ENCODE results near the gene CNIH3.

The CNIH3 gene

DNA sequence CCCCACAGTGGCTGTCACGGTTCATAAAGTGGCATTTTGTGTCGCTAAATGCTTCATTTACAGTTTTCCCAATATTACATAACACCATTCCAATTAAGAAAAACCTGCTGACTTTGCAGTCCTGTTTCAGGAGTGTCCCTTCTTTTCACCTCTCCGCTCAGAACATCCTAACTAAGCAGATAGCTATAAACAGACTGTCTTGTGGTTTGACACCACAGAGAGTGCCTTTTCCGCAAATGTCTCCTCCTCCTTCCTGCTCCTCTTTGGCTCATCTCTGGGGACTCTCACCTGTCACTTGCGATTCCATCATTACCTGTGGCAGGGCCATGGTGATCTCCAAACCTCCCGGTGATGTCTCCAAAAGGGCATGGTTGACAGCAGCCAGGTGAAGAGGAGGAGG is 119.0 kb downstream of the CNIH3 start:
- Histone ChIP-seq H3K4me2 (ENCODE audit: low read length) (no peak overlapping the region), H3K9me3 (ENCODE audit: control insufficient read depth, insufficient read depth, low read length) (no peaks in the 10 kb centered on the region), H3K79me2 (ENCODE audit: control insufficient read depth, low read length) (no peaks in the 10 kb centered on the region), H3F3A (ENCODE audit: control insufficient read depth, insufficient read depth) (no peaks in the 10 kb centered on the region), H3K4me1 (ENCODE audit: control insufficient read depth, low read length) (no peaks in the 10 kb centered on the region), H3K27ac (ENCODE audit: low read depth, low read length) (no peak overlapping the region), H4K20me1 (ENCODE audit: control insufficient read depth, insufficient read depth, low read depth, low read length) (no peaks in the 10 kb centered on the region), H3K4me3 (ENCODE audit: low read length) (no peak overlapping the region), H3K9me2 (replicated peaks; ENCODE audit: control insufficient read depth, low read length) (no peaks in the 10 kb centered on the region), H3K36me3 (ENCODE audit: control insufficient read depth, low read length) (no peaks in the 10 kb centered on the region), H3K27me3 (ENCODE audit: control insufficient read depth, low read length) (no peaks in the 10 kb centered on the region)
- no peak for TF ChIP-seq EZH2phosphoT487 (IDR thresholded peaks at IDR 0.05; ENCODE audit: borderline replicate concordance, low read length)
- TF ChIP-seq, protein P1, sequence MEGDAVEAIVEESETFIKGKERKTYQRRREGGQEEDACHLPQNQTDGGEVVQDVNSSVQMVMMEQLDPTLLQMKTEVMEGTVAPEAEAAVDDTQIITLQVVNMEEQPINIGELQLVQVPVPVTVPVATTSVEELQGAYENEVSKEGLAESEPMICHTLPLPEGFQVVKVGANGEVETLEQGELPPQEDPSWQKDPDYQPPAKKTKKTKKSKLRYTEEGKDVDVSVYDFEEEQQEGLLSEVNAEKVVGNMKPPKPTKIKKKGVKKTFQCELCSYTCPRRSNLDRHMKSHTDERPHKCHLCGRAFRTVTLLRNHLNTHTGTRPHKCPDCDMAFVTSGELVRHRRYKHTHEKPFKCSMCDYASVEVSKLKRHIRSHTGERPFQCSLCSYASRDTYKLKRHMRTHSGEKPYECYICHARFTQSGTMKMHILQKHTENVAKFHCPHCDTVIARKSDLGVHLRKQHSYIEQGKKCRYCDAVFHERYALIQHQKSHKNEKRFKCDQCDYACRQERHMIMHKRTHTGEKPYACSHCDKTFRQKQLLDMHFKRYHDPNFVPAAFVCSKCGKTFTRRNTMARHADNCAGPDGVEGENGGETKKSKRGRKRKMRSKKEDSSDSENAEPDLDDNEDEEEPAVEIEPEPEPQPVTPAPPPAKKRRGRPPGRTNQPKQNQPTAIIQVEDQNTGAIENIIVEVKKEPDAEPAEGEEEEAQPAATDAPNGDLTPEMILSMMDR (IDR thresholded peaks at IDR 0.05; ENCODE audit: low read depth, low read length, poor library complexity, severe bottlenecking): no peak

DNA sequence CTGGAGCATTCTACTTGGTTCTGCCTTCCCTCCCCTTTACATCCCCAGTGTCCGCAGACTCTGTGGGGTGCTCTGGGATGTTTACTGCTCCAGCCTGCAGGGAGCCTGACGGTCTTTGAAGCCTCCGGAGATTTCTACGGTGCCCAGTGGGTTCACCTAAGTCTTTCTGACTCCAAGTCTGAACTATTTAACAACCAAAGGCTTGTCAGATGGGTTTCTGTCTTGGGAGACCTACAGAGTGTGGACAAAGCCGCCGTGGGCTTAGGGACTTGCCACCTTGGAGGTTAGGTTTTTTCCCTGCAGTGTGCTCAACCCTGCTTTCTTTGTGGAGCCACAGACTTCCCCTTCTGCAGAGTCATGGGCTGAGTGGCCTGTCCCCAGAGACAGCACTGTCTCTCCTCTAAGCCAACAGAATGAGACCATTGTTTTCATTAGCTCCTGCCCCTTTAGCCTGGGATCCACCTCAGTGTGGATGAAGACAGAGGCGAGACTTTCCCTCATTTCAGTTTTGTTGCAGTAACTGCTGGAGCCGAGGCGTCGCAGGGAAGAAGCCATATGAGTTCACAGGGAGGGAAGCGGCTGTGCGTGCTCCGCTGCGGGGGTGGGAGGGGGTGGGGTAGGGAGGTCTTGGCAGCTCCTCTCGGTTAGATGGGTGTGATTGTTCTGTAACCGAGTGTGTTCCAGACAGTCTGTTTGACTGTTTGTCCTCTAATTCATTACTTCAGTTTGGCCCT is 120.7 kb downstream of the CNIH3 start:
- Histone ChIP-seq H3K4me1 (ENCODE audit: control insufficient read depth, low read length) (no peaks in the 10 kb centered on the region), H3K79me2 (ENCODE audit: control insufficient read depth, low read length) (no peaks in the 10 kb centered on the region), H3F3A (ENCODE audit: control insufficient read depth, insufficient read depth) (no peaks in the 10 kb centered on the region), H4K20me1 (ENCODE audit: control insufficient read depth, insufficient read depth, low read depth, low read length) (no peaks in the 10 kb centered on the region), H3K4me2 (ENCODE audit: low read length) (no peak overlapping the region), H3K36me3 (ENCODE audit: control insufficient read depth, low read length) (no peaks in the 10 kb centered on the region), H3K27me3 (ENCODE audit: control insufficient read depth, low read length) (no peaks in the 10 kb centered on the region), H3K4me3 (ENCODE audit: low read length) (no peak overlapping the region), H3K9me3 (ENCODE audit: control insufficient read depth, insufficient read depth, low read length) (no peaks in the 10 kb centered on the region), H3K27ac (ENCODE audit: low read depth, low read length) (no peak overlapping the region), H3K9me2 (replicated peaks; ENCODE audit: control insufficient read depth, low read length) (no peaks in the 10 kb centered on the region)
- TF ChIP-seq EZH2phosphoT487 (IDR thresholded peaks at IDR 0.05; ENCODE audit: borderline replicate concordance, low read length): no peak
- TF ChIP-seq, protein P1 (IDR thresholded peaks at IDR 0.05; ENCODE audit: low read depth, low read length, poor library complexity, severe bottlenecking): no peak

DNA sequence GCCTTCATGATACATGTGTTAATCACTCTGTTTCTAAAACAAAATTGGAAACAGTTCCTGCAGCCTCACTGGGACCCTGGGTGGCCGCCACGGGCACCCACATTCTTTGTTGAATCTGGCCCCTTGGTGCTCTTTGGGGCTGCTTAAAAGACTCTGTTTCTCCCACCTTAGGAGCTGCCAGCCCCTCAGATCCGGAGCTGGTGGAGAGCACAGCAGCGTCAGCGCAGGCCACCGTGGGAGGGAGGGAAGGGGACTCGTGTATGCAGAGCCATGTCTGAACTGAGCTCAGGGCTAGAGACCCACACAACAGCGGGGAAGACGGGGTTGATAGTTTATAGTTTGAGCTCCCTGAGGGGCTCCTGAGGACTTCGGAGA is 121.2 kb downstream of the CNIH3 start:
- H3K79me2 ChIP-seq (ENCODE audit: control insufficient read depth, low read length): no peaks in the 10 kb centered on the region
- H4K20me1 ChIP-seq (ENCODE audit: control insufficient read depth, insufficient read depth, low read depth, low read length): no peaks in the 10 kb centered on the region
- no peak overlapping the region for H3K27ac ChIP-seq (ENCODE audit: low read depth, low read length)
- no peaks in the 10 kb centered on the region for H3F3A ChIP-seq (ENCODE audit: control insufficient read depth, insufficient read depth)
- H3K27me3 ChIP-seq (ENCODE audit: control insufficient read depth, low read length): no peaks in the 10 kb centered on the region
- H3K9me3 ChIP-seq (ENCODE audit: control insufficient read depth, insufficient read depth, low read length): no peaks in the 10 kb centered on the region
- no peaks in the 10 kb centered on the region for H3K9me2 ChIP-seq (replicated peaks; ENCODE audit: control insufficient read depth, low read length)
- H3K4me3 ChIP-seq (ENCODE audit: low read length): no peak overlapping the region
- no peak overlapping the region for H3K4me2 ChIP-seq (ENCODE audit: low read length)
- H3K36me3 ChIP-seq (ENCODE audit: control insufficient read depth, low read length): no peaks in the 10 kb centered on the region
- TF ChIP-seq, protein P1 (IDR thresholded peaks at IDR 0.05; ENCODE audit: low read depth, low read length, poor library complexity, severe bottlenecking): no peak
- TF ChIP-seq EZH2phosphoT487 (IDR thresholded peaks at IDR 0.05; ENCODE audit: borderline replicate concordance, low read length): no peak
- no peaks in the 10 kb centered on the region for H3K4me1 ChIP-seq (ENCODE audit: control insufficient read depth, low read length)
